ENCODE measurements around the gene GPR137.
"Not testable (repeated sequence)": the region's sequence is repeated elsewhere in the genome, so short reads cannot be mapped to it uniquely, and the experiment has no call there.

The GPR137 gene

DNA sequence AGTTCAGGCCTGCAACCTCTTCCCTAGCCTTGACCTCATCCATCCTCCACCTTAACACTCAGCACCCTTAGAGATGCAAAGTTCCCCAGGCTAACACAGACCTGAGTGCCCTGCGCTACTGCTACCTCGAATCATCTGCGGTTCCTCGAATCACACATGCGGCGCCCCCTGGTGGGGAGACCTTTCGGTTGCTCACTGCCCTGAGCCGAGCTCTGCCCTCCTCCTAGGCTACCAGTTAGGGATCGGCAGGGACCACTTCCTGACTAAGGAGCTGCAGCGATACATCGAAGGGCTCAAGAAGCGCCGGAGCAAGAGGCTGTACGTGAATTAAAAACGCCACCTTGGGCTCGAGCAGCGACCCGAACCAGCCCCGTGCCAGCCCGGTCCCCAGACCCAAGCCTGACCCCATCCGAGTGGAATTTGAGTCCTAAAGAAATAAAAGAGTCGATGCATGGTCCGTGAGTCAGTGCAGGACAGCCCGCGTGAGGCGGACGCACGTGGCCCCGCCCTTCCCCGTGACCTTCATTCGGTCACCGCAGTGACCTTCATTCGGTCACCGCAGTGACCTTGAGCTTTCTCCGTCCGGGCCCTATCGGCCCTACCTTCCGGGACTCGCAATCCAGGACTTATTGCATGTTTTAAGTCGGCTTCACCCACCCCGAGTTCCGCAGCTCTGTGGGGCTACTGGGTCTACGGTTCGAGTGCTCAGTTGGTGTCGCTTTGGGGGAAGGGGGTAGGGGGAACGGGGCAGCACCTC lies 18.8 kb downstream of the GPR137 start:
- DNase-seq (ENCODE audit: low read depth), result peak; percentile 74

DNA sequence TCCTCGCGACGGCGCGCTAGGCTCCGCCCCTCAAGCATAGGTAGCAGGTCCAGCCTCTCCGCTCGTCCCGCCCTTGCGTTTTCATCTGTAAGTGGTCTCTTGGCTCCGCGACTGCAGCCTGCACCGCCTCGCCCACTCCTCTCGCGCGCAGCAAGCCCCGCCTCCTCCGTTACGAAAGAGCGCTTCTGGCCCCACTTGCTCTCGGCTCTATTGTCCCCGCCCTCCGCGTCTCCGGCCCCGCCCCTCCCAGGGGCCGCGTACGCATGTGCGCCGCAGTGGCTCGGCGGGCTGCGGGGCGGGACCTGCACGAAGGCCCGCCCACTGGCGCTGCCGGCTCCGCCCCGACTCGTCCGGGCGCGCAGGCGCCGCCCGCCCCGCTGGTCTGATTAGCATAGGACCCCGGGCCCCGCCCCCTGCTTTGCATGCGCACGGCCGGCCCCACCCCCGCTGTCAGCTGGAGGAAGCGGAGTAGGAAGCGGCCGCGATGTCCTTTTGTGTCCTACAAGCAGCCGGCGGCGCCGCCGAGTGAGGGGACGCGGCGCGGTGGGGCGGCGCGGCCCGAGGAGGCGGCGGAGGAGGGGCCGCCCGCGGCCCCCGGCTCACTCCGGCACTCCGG lies 19.5 kb downstream of the GPR137 start, which contains the start of gene ESRRA:
Gene ESRRA (plus strand): TSS at position 450 of the 616 bp plus-strand sequence. CDS start 1,656 bp downstream, outside the sequence.
- DNase-seq (ENCODE audit: low read depth), result peak; percentile 88

GRCh38 chr11:64305691-64306562 lies 20.3 kb downstream of the GPR137 start:
- no peak for DNase-seq (ENCODE audit: low read depth)

DNA sequence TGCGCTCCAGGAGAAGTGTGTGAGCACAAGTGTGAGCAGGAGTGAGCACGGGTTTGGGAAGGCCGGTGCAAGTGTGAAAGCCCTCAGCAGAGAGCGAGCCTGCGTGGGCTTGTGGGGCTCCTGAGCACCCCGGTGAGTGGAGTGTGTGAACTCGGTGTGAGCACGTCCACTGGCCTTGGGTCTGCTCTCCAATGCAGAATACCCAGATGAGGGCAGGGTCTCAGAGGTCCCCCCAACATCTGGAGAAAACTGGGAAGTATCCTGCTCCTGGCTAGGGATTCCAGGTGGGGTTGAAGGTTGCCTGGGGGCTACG lies 20.9 kb downstream of the GPR137 start:
- no peak for DNase-seq (ENCODE audit: low read depth)

GRCh38 chr11:64306876-64307622 lies 21.4 kb downstream of the GPR137 start:
- no peak for DNase-seq (ENCODE audit: low read depth)

GRCh38 chr11:64307795-64308194 lies 22.1 kb downstream of the GPR137 start:
- DNase-seq (ENCODE audit: low read depth), result not testable (repeated sequence)

- DNase-seq (ENCODE audit: low read depth), result no peak
Measured at GRCh38 chr11:64312947-64313346, 27.3 kb downstream of the GPR137 start.

- no peak for DNase-seq (ENCODE audit: low read depth)
Measured at GRCh38 chr11:64313491-64314145, 28.0 kb downstream of the GPR137 start.

DNA sequence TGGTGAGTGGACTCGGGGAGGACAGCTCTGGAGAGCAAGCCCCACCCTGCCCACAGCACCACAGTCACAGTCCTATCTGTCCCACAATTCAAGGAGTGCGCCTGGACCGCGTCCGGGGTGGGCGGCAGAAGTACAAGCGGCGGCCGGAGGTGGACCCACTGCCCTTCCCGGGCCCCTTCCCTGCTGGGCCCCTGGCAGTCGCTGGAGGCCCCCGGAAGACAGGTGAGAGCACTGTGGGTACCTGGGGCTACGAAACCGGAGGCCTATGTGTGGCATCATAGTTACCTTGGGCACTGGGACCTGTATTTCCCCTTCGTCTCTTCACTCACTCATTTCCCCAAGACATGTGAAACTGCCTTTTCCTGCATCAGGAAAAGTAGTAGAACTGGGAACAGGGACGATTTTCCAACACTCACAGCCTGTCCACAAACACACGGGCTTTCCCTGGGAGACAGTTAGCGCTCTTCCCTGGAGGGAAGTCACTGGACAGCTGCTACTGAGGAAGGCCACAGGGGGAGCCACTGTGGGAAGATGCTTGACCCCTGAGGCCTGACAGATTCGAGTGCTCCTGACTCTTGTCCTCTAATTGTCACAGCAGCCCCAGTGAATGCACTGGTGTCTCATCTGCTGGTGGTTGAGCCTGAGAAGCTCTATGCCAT lies 28.6 kb downstream of the GPR137 start:
- no peak for DNase-seq (ENCODE audit: low read depth)

DNA sequence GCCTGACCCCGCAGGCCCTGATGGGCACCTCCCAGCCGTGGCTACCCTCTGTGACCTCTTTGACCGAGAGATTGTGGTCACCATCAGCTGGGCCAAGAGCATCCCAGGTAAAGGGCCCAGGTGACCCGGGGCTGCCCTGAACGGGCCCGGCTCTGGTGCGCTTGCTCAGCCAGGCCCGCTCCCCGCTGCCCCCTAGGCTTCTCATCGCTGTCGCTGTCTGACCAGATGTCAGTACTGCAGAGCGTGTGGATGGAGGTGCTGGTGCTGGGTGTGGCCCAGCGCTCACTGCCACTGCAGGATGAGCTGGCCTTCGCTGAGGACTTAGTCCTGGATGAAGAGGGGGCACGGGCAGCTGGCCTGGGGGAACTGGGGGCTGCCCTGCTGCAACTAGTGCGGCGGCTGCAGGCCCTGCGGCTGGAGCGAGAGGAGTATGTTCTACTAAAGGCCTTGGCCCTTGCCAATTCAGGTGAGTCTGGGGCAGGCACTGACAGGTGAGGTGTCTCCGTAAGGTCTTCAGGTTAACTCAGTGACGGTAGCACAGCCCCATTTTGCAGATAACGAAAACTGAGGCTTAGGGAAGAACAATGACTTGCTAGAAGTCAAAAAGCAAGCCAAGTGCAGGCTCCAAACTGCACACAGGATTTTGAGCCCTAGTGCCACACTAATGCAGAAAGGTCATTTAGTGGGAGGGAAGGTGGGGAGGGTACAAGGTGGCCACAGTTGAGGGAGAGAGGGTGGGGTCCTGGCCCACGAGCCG lies 29.3 kb downstream of the GPR137 start:
- no peak for DNase-seq (ENCODE audit: low read depth)

DNA sequence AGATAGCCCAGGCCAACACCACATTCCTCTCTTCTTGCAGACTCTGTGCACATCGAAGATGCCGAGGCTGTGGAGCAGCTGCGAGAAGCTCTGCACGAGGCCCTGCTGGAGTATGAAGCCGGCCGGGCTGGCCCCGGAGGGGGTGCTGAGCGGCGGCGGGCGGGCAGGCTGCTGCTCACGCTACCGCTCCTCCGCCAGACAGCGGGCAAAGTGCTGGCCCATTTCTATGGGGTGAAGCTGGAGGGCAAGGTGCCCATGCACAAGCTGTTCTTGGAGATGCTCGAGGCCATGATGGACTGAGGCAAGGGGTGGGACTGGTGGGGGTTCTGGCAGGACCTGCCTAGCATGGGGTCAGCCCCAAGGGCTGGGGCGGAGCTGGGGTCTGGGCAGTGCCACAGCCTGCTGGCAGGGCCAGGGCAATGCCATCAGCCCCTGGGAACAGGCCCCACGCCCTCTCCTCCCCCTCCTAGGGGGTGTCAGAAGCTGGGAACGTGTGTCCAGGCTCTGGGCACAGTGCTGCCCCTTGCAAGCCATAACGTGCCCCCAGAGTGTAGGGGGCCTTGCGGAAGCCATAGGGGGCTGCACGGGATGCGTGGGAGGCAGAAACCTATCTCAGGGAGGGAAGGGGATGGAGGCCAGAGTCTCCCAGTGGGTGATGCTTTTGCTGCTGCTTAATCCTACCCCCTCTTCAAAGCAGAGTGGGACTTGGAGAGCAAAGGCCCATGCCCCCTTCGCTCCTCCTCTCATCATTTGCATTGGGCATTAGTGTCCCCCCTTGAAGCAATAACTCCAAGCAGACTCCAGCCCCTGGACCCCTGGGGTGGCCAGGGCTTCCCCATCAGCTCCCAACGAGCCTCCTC lies 30.2 kb downstream of the GPR137 start:
- DNase-seq (ENCODE audit: low read depth), result not testable (repeated sequence)

GRCh38 chr11:64316672-64317324 lies 31.1 kb downstream of the GPR137 start:
- no peak for DNase-seq (ENCODE audit: low read depth)

DNA sequence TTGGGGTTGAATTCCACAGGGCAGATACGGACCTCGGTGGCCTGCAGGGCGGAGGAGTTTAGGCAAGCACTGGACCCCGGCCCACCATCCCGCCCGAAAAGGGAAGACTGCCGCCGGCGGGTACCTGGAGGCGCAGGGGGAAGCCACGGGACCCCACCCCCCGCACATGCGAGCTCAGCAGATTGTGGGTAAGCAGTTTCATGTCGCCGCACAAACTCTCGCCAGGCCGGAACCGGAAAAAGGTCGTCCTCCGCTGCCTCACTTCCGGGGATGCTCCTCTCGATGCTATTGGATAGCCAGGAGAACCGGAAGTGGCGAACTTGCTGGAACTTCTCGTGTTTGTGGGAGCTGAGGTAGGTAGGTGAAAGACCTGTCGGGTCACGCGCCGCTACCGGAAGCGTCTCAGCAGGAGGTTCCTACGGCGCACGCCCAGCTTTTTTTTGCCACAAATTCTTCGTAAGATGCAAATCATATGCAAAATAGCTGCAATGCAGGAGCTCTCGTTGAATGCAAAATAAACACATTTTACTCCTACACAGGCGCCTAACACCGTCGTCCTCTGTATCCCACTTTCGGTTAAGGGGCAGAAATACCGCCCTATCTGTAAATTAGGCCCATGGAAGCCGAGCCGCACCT lies 31.8 kb downstream of the GPR137 start, which contains the start of gene TRMT112:
Gene TRMT112 (minus strand): TSS at position 235 of the 636 bp plus-strand sequence. CDS start 33 bp downstream, at position 202.
- peak; percentile 93 for DNase-seq (ENCODE audit: low read depth)

GRCh38 chr11:64317961-64318765 lies 32.5 kb downstream of the GPR137 start, which contains the start of gene PRDX5:
TSS of gene PRDX5 (plus strand) at chr11:64318121. CDS start at chr11:64318216, 95 bp downstream.
- peak; percentile 93 for DNase-seq (ENCODE audit: low read depth)

GRCh38 chr11:64318766-64319761 lies 33.4 kb downstream of the GPR137 start:
- no peak for DNase-seq (ENCODE audit: low read depth)

- DNase-seq (ENCODE audit: low read depth), result no peak
Measured at GRCh38 chr11:64320556-64320955, 34.9 kb downstream of the GPR137 start.

Measured in stromal cell of bone marrow (primary cell).